ENCODE data around the gene TRHDE.

- no peak for TF ChIP-seq POLR2A (IDR thresholded peaks at IDR 0.05)
- no peak for TF ChIP-seq EP300 (IDR thresholded peaks at IDR 0.05)
- no peak for TF ChIP-seq CTCF (IDR thresholded peaks at IDR 0.05)
Measured at GRCh38 chr12:72380441-72380840, 108.3 kb downstream of the TRHDE start.
